GM21529 (cell line): ENCODE measurements around the gene SDF2.
A peak's percentile ranks its signal among the peaks of the same experiment; 100 is the strongest.
"Not testable (repeated sequence)": the region's sequence is repeated elsewhere in the genome, so short reads cannot be mapped to it uniquely, and the experiment has no call there.

Source experiments
- ATAC-seq: cut with Tn5 transposase; IDR thresholded peaks from one replicate; pipeline ENCODE4 v1.9.1; 2021; ENCODE audit not compliant: unreplicated experiment

SDF2 gene

GRCh38 chr17:28685366-28685765, 23.7 kb upstream of the SDF2 start:
- ATAC-seq: no peak

GRCh38 chr17:28684963-28685362, 23.3 kb upstream of the SDF2 start:
- no peak for ATAC-seq

- no peak for ATAC-seq
These were observed 20.9 kb upstream of the SDF2 start for GRCh38 chr17:28682655-28683054.

GRCh38 chr17:28675980-28676379, 14.3 kb upstream of the SDF2 start:
- no peak for ATAC-seq

- no peak for ATAC-seq
These were observed 13.8 kb upstream of the SDF2 start for GRCh38 chr17:28675490-28675889.

GRCh38 chr17:28669918-28670317, 8.2 kb upstream of the SDF2 start:
- no peak for ATAC-seq

GRCh38 chr17:28667870-28668269, 6.2 kb upstream of the SDF2 start:
- ATAC-seq: no peak

- no peak for ATAC-seq
These were observed 4.3 kb upstream of the SDF2 start for GRCh38 chr17:28665994-28666393.

GRCh38 chr17:28663723-28664122, 2.0 kb upstream of the SDF2 start:
- ATAC-seq: no peak

GRCh38 chr17:28662527-28662829, 772 bp upstream of the SDF2 start:
- ATAC-seq: no peak

GRCh38 chr17:28659497-28659881, 2.2 kb downstream of the SDF2 start:
- not testable (repeated sequence) for ATAC-seq

- ATAC-seq: not testable (repeated sequence)
These were observed 2.8 kb downstream of the SDF2 start for GRCh38 chr17:28658766-28659496.

- not testable (repeated sequence) for ATAC-seq
These were observed 3.4 kb downstream of the SDF2 start for GRCh38 chr17:28658342-28658741.

- no peak for ATAC-seq
These were observed 4.0 kb downstream of the SDF2 start for GRCh38 chr17:28657756-28658155.

GRCh38 chr17:28655160-28655559, 6.5 kb downstream of the SDF2 start:
- no peak for ATAC-seq

GRCh38 chr17:28648698-28649097, 13.0 kb downstream of the SDF2 start:
- no peak for ATAC-seq

GRCh38 chr17:28646039-28646754, 15.5 kb downstream of the SDF2 start:
- ATAC-seq: no peak

- ATAC-seq: no peak
These were observed 16.1 kb downstream of the SDF2 start for GRCh38 chr17:28645576-28645939.

- ATAC-seq: peak; percentile 83
These were observed 16.7 kb downstream of the SDF2 start, which contains the start of gene BLTP2 for GRCh38 chr17:28644787-28645575. TSS of gene BLTP2 (minus strand) at chr17:28645158. CDS start at chr17:28645056, 102 bp downstream.

- ATAC-seq: no peak
These were observed 17.5 kb downstream of the SDF2 start for GRCh38 chr17:28643983-28644786.

- no peak for ATAC-seq
These were observed 20.1 kb downstream of the SDF2 start for GRCh38 chr17:28641579-28641978.
